Measurements from ENCODE around the gene LRRC4B. TPM values are rescaled to one million over a fixed set of nuclear protein-coding genes. Genes with fewer than 3 reads are reported as not detected.

Gene LRRC4B
- total RNA-seq, 1 experiment from 2014 or later = 3.8 TPM

GRCh38 chr19:50599427-50599826 lies 31.2 kb upstream of the LRRC4B start:
- no peaks in the 10 kb centered on the region; the same call in 1 of the 2 replicates for H3K27me3 ChIP-seq (ENCODE audit: insufficient read depth, low read length)
- H2BK20ac ChIP-seq (ENCODE audit: low read depth, low read length, poor library complexity, severe bottlenecking) = no peak overlapping the region

More at GRCh38 chr19:50599427-50599826, 31.2 kb upstream of the LRRC4B start:
- Histone ChIP-seq H2BK5ac (ENCODE audit: insufficient read length, low read length) (no peak overlapping the region), H3K4ac (ENCODE audit: low read depth, low read length) (no peak overlapping the region), H4K5ac (ENCODE audit: insufficient read length, low read depth, low read length) (no peak overlapping the region), H4K8ac (replicated peaks; ENCODE audit: insufficient read length, low read depth, low read length) (no peak overlapping the region), H3K14ac (ENCODE audit: insufficient read depth, low read length) (no peak overlapping the region), H2AFZ (ENCODE audit: low read length) (no peak overlapping the region), H3K79me1 (ENCODE audit: insufficient read depth, low read depth, low read length, poor library complexity, severe bottlenecking) (no peaks in the 10 kb centered on the region), H3T11ph (ENCODE audit: low read length) (no peak overlapping the region), H3K23ac (ENCODE audit: insufficient read length, low read depth, low read length) (no peak overlapping the region), H3K4me2 (ENCODE audit: insufficient read depth, insufficient read length, low read length) (no peak overlapping the region), H3K4me1 (ENCODE audit: insufficient read depth, low read length) (no peaks in the 10 kb centered on the region), H3K79me2 (ENCODE audit: insufficient read depth, low read length) (no peaks in the 10 kb centered on the region), H3K56ac (ENCODE audit: insufficient read length, low read depth, low read length) (no peak overlapping the region), H2BK12ac (ENCODE audit: insufficient read length, low read depth, low read length) (no peak overlapping the region), H4K91ac (ENCODE audit: insufficient read length, low read depth, low read length) (no peak overlapping the region), H3K9me3 (ENCODE audit: control insufficient read depth, low read depth, low read length) (no peaks in the 10 kb centered on the region), H2BK120ac (ENCODE audit: low read depth, low read length, poor library complexity, severe bottlenecking) (no peak overlapping the region), H2AK5ac (ENCODE audit: insufficient read length, low read length) (no peak overlapping the region), H2BK15ac (ENCODE audit: low read depth, low read length) (no peak overlapping the region), H3K9ac (ENCODE audit: extremely low read depth, insufficient read length, low read length) (no peak overlapping the region), H3K18ac (ENCODE audit: insufficient read length, low read depth, low read length) (no peak overlapping the region), H3K27ac (ENCODE audit: insufficient read length, low read depth, low read length) (no peak overlapping the region), H4K20me1 (ENCODE audit: control insufficient read depth, insufficient read depth, insufficient read length) (no peaks in the 10 kb centered on the region), H3K23me2 (ENCODE audit: insufficient read length, low read depth, low read length, poor library complexity, severe bottlenecking) (no peaks in the 10 kb centered on the region)
- peaks cover 36% of the 10 kb centered on the region for H3K27me3 Mint-ChIP-seq (ENCODE audit: low read depth)
- no peak overlapping the region for H3K27ac Mint-ChIP-seq
- DNase-seq = no peak
- H3K36me3 Mint-ChIP-seq (ENCODE audit: insufficient read depth in 1 of 3, low read depth in 3 of 3) = no peaks in the 10 kb centered on the region
- H3K9me3 Mint-ChIP-seq = peaks cover 7 to 8% of the 10 kb centered on the region in 2 experiments; a peak in 3 of 5 replicates
- WGBS (ENCODE audit: extremely low coverage, insufficient read length, low lambda C conversion rate) = no CpG with 5 or more reads among the region's 9 CpGs
- no peak for TF ChIP-seq CTCF (conservative IDR thresholded peaks at IDR 0.05)
- H3K4me1 Mint-ChIP-seq = no peaks in the 10 kb centered on the region
- H3K4me3 Mint-ChIP-seq = no peak overlapping the region
